B cell (primary cell): Measurements from ENCODE around the gene CACNA1F. TPM values are rescaled to one million over a fixed set of nuclear protein-coding genes. Genes with fewer than 3 reads are reported as not detected.

Experiments
- ATAC-seq: fragments of 200-7000 bp; cut with Tn5 transposase; one replicate; pipeline ENCODE4 v1.10.0; 2021; ENCODE audit warnings: low read depth, mild to moderate bottlenecking, moderate number of reproducible peaks, moderate library complexity
- CTCF ChIA-PET: fragments of 350-600 bp; sonication (Branson Sonifier 250); formaldehyde crosslinking; loops from one replicate; lab custom pipeline; 2021; ENCODE audit warnings: antibody characterized with exemption, inconsistent platforms; lab: Charles Lee
- POLR2A ChIA-PET: fragments of 350-600 bp; sonication (Branson Sonifier 250); formaldehyde crosslinking; loops from one replicate; lab custom pipeline; 2021; ENCODE audit warnings: antibody characterized with exemption; lab: Charles Lee
- DNase-seq: peaks from one replicate; pipeline ENCODE4 v3.0.0; 2013
- H2AFZ ChIP-seq: 2 replicates; pipeline ENCODE4 v1.6.1; 2012; ENCODE audit warnings: mild to moderate bottlenecking, low read depth, low read length; ENCODE audit not compliant: insufficient read depth, poor library complexity, severe bottlenecking
- H3K27ac ChIP-seq, 2 donors: 1 replicate in 1 of 2; 2 replicates in 1 of 2; pipeline ENCODE4 v1.5.1; 2012 to 2013; ENCODE audit warnings: low read length in 2 of 2, mild to moderate bottlenecking in 2 of 2, moderate library complexity in 1 of 2
- H3K27me3 ChIP-seq, 4 experiments: fragments of 200-600 bp in 1 of 4; sonication (generic) in 1 of 4; replicated peaks in 1 of 4; 1 replicate in 2 of 4; 2 replicates in 2 of 4; pipeline versions ENCODE4 v1.6.1 to v1.7.0; 2013 to 2016; ENCODE audit warnings: low read length in 3 of 4, mild to moderate bottlenecking in 2 of 4, mixed read lengths in 1 of 4, moderate library complexity in 1 of 4; ENCODE audit not compliant: insufficient read depth in 4 of 4, control insufficient read depth in 3 of 4; ENCODE audit errors: control extremely low read depth in 1 of 4
- H3K36me3 ChIP-seq, 2 experiments: replicated peaks in 1 of 2; 1 replicate in 1 of 2; 2 replicates in 1 of 2; pipeline versions ENCODE4 v1.6.1 to v1.7.1; 2013; ENCODE audit warnings: low read length in 1 of 2; ENCODE audit not compliant: insufficient read depth in 2 of 2, control insufficient read depth in 1 of 2; ENCODE audit errors: control extremely low read depth in 1 of 2, extremely low read depth in 1 of 2
- H3K4me1 ChIP-seq, 2 donors: fragments of 200-600 bp in 1 of 2; sonication (generic) in 1 of 2; 1 replicate in 1 of 2; 2 replicates in 1 of 2; pipeline versions ENCODE4 v1.5.1 to v1.6.1; 2013 to 2017; ENCODE audit warnings: low read length in 2 of 2; ENCODE audit not compliant: control insufficient read depth in 2 of 2, insufficient read depth in 2 of 2
- H3K4me2 ChIP-seq: replicated peaks from 2 replicates; pipeline ENCODE3; 2012; ENCODE audit warnings: mild to moderate bottlenecking, low read depth, low read length; ENCODE audit not compliant: poor library complexity, severe bottlenecking
- H3K4me3 ChIP-seq, 5 experiments: fragments of 200-600 bp in 1 of 5; sonication (generic) in 1 of 5; 1 replicate in 3 of 5; 2 replicates in 2 of 5; pipeline versions ENCODE4 v1.5.1 to v1.7.0; 2011 to 2016; ENCODE audit warnings: low read length in 4 of 5, mild to moderate bottlenecking in 4 of 5, low read depth in 2 of 5, control low read depth in 1 of 5, moderate library complexity in 1 of 5; ENCODE audit not compliant: insufficient read depth in 1 of 5; ENCODE audit errors: control extremely low read depth in 1 of 5, extremely low read depth in 1 of 5
- H3K79me2 ChIP-seq: fragments of 200-600 bp; sonication (generic); one replicate; pipeline ENCODE4 v1.6.0; 2016; ENCODE audit warnings: low read length; ENCODE audit not compliant: control insufficient read depth, insufficient read depth
- H3K9ac ChIP-seq: fragments of 200-600 bp; sonication (generic); 2 replicates; pipeline ENCODE4 v1.6.1; 2017; ENCODE audit warnings: mild to moderate bottlenecking, low read length, moderate library complexity
- H3K9me3 ChIP-seq, 3 donors: one replicate each; pipeline versions ENCODE4 v1.6.1 to v1.7.1; 2013; ENCODE audit warnings: low read length in 2 of 3; ENCODE audit not compliant: control insufficient read depth in 2 of 3, insufficient read depth in 1 of 3; ENCODE audit errors: control extremely low read depth in 1 of 3
- H4K20me1 ChIP-seq: 2 replicates; pipeline ENCODE4 v1.6.0; 2012; ENCODE audit warnings: mild to moderate bottlenecking, low read length; ENCODE audit not compliant: insufficient read depth, control insufficient read depth, poor library complexity, severe bottlenecking
- H3K27ac Mint-ChIP-seq: one replicate; pipeline ENCODE4 v1.8.0; 2021; ENCODE audit warnings: mixed read lengths
- H3K27me3 Mint-ChIP-seq: one replicate; pipeline ENCODE4 v1.8.0; 2021; ENCODE audit warnings: mixed read lengths
- H3K4me1 Mint-ChIP-seq: one replicate; pipeline ENCODE4 v1.8.0; 2021; ENCODE audit warnings: mixed read lengths
- H3K4me3 Mint-ChIP-seq: one replicate; pipeline ENCODE4 v1.8.0; 2021; ENCODE audit warnings: mixed read lengths
- H3K9me3 Mint-ChIP-seq: one replicate; pipeline ENCODE4 v1.8.0; 2022; ENCODE audit warnings: mixed read lengths; ENCODE audit not compliant: insufficient read depth
- CTCF ChIP-seq: fragments of 200-600 bp; IDR thresholded peaks from one replicate; pipeline ENCODE4 v1.8.0; 2022; ENCODE audit warnings: antibody characterized with exemption, mild to moderate bottlenecking
- EZH2 ChIP-seq: IDR thresholded peaks from 2 replicates; pipeline ENCODE4 v1.6.1; 2012; ENCODE audit warnings: borderline replicate concordance, low read depth, mild to moderate bottlenecking, moderate library complexity, low read length; ENCODE audit not compliant: insufficient read depth, poor library complexity, severe bottlenecking
- WGBS: methylation state at CpG from one replicate; pipeline ENCODE4 v1.1.5; 2013; ENCODE audit warnings: missing lambda C conversion rate; ENCODE audit not compliant: insufficient coverage; 5-methylcytosine and 5-hydroxymethylcytosine counted together
- intact Hi-C: fragments of 100-400 bp; cut with micrococcal nuclease; formaldehyde crosslinking; loops from one replicate; pipeline ENCODE4 v1.10.0; 2022
- polyA plus RNA-seq: library from polyadenylated mRNA; depleted of rRNA; stranded (reverse); fragments of >200 nt; gene quantifications from 2 replicates; pipeline ENCODE4 v1.2.3, GENCODE V29; 2012
- total RNA-seq, 2 donors: library from RNA; stranded (reverse); fragments of 120-200 nt in 1 of 2; gene quantifications; 1 replicate in 1 of 2; 2 replicates in 1 of 2; pipeline versions ENCODE4 v1.2.3 to v1.2.4, GENCODE V29; 2013 to 2022

Gene CACNA1F
- total and polyA plus RNA-seq, 2 donors (not counting 1 experiment from before 2014, with no cell fraction given), result 6.7 to 9.3 TPM

- Mint-ChIP-seq H3K4me1 (peaks cover 15% of the 10 kb centered on the region), H3K27me3 (no peaks in the 10 kb centered on the region), H3K9me3 (no peaks in the 10 kb centered on the region), H3K27ac (peak overlapping the region; percentile 99), H3K4me3 (peak overlapping the region; percentile 96)
- CTCF ChIA-PET, result interaction anchor here (0.5 to 1.9 kb wide), 17 partner anchors 8 to 507 kb away, joined by 3 to 13 read pairs (median 4); partner anchors contain the start of gene HDAC6
- Histone ChIP-seq H3K27ac (peak overlapping the region; percentile 87 to 93), H3K4me2 (peak overlapping the region; percentile 81), H3K4me1 (peaks cover 8 to 14% of the 10 kb centered on the region in 2 donors), H3K9ac (peak overlapping the region; percentile 82), H4K20me1 (no peaks in the 10 kb centered on the region), H3K9me3 (no peaks in the 10 kb centered on the region), H3K4me3 (peak overlapping the region in 4 of 5 experiments; percentile 59 to 79 (median 64)), H2AFZ (peak overlapping the region; percentile 81), H3K79me2 (no peaks in the 10 kb centered on the region), H3K27me3 (no peaks in the 10 kb centered on the region), H3K36me3 (no peaks in the 10 kb centered on the region)
- WGBS, result 3% methylated on average over 6 of the region's 18 CpGs
- POLR2A ChIA-PET, result interaction anchor here (0.6 to 1.4 kb wide), 5 partner anchors 11 to 263 kb away, joined by 3 to 12 read pairs (median 4); partner anchors contain the start of gene PLP2
- no peak for ATAC-seq
- no peak for DNase-seq
- intact Hi-C loops, result no loop called here
- TF ChIP-seq CTCF (no peak), EZH2 (no peak)
Measured at GRCh38 chrX:49155243-49155899, 77.8 kb downstream of the CACNA1F start.

Other genes with a start within 250 kb of the CACNA1F start
- gene GRIPAP1, start 231.1 kb downstream of the CACNA1F start, total RNA-seq, result 143 and 150 TPM in 2 replicates
- 70.7 and 127 TPM in 2 replicates for gene GRIPAP1, start 231.1 kb downstream of the CACNA1F start, polyA plus RNA-seq
- 38.9 and 42.1 TPM in 2 replicates for gene TFE3, start 190.0 kb downstream of the CACNA1F start, total RNA-seq
- 21.0 and 31.1 TPM in 2 replicates for gene TFE3, start 190.0 kb downstream of the CACNA1F start, polyA plus RNA-seq
- 12.5 and 16.2 TPM in 2 replicates for gene CCDC120, start 174.3 kb downstream of the CACNA1F start, total RNA-seq
- gene CCDC120, start 174.3 kb downstream of the CACNA1F start, polyA plus RNA-seq, result 5.7 and 7.6 TPM in 2 replicates
- 19.0 and 22.5 TPM in 2 replicates for gene PRAF2, start 159.3 kb downstream of the CACNA1F start, total RNA-seq
- 18.2 and 19.4 TPM in 2 replicates for gene PRAF2, start 159.3 kb downstream of the CACNA1F start, polyA plus RNA-seq
- gene WDR45, start 153.5 kb downstream of the CACNA1F start, total RNA-seq, result 92.0 and 100 TPM in 2 replicates
- 153 and 238 TPM in 2 replicates for gene WDR45, start 153.5 kb downstream of the CACNA1F start, polyA plus RNA-seq
- gene GPKOW, start 109.6 kb downstream of the CACNA1F start, total RNA-seq, result 16.8 and 18.7 TPM in 2 replicates
- gene GPKOW, start 109.6 kb downstream of the CACNA1F start, polyA plus RNA-seq, result 8.7 and 12.9 TPM in 2 replicates
- gene MAGIX, start 70.6 kb downstream of the CACNA1F start, total RNA-seq, result 1.6 and 2.4 TPM in 2 replicates
- gene MAGIX, start 70.6 kb downstream of the CACNA1F start, polyA plus RNA-seq, result 0.78 and 1.2 TPM in 2 replicates
- 194 and 196 TPM in 2 replicates for gene PLP2, start 61.4 kb downstream of the CACNA1F start, total RNA-seq
- gene PLP2, start 61.4 kb downstream of the CACNA1F start, polyA plus RNA-seq, result 174 and 214 TPM in 2 replicates
- 13.2 and 16.2 TPM in 2 replicates for gene PRICKLE3, start 47.0 kb downstream of the CACNA1F start, total RNA-seq
- gene PRICKLE3, start 47.0 kb downstream of the CACNA1F start, polyA plus RNA-seq, result 21.0 and 24.2 TPM in 2 replicates
- 1.2 TPM in 2 replicates for gene SYP, start 33.1 kb downstream of the CACNA1F start, total RNA-seq
- gene SYP, start 33.1 kb downstream of the CACNA1F start, polyA plus RNA-seq, result 0.61 and 1.6 TPM in 2 replicates
- 27.2 and 29.4 TPM in 2 replicates for gene CCDC22, start 2.1 kb upstream of the CACNA1F start, total RNA-seq
- 29.4 and 30.6 TPM in 2 replicates for gene CCDC22, start 2.1 kb upstream of the CACNA1F start, polyA plus RNA-seq
- gene FOXP3, start 31.4 kb upstream of the CACNA1F start, total RNA-seq, result not detected in 2 replicates
- 0.03 and 0.10 TPM in 2 replicates for gene FOXP3, start 31.4 kb upstream of the CACNA1F start, polyA plus RNA-seq
- 9.8 and 10.2 TPM in 2 replicates for gene PPP1R3F, start 36.5 kb upstream of the CACNA1F start, total RNA-seq
- gene PPP1R3F, start 36.5 kb upstream of the CACNA1F start, polyA plus RNA-seq, result 3.5 and 3.7 TPM in 2 replicates
- not detected in 2 replicates for gene GAGE10, start 70.3 kb upstream of the CACNA1F start, total RNA-seq
- gene GAGE10, start 70.3 kb upstream of the CACNA1F start, polyA plus RNA-seq, result not detected in 2 replicates
- not detected in 2 replicates for gene GAGE12J, start 88.7 kb upstream of the CACNA1F start, total RNA-seq
- gene GAGE12J, start 88.7 kb upstream of the CACNA1F start, polyA plus RNA-seq, result not detected in 2 replicates
- gene GAGE13, start 98.2 kb upstream of the CACNA1F start, total RNA-seq, result not detected in 2 replicates
- gene GAGE13, start 98.2 kb upstream of the CACNA1F start, polyA plus RNA-seq, result not detected in 2 replicates